Hepatocyte (in vitro differentiated cells): ENCODE data around the gene COPS9.

ENCODE experiments used
- CTCF ChIP-seq: fragments of 200-600 bp; sonication (generic); IDR thresholded peaks from 2 replicates; pipeline ENCODE4 v1.5.1; 2016; ENCODE audit warnings: antibody characterized with exemption, mild to moderate bottlenecking; ENCODE audit not compliant: poor library complexity
- EZH2phosphoT487 ChIP-seq: fragments of 200-600 bp; sonication (generic); IDR thresholded peaks from one replicate; pipeline ENCODE4 v1.6.1; 2018; ENCODE audit warnings: antibody characterized with exemption, mild to moderate bottlenecking, low read depth, moderate library complexity; ENCODE audit not compliant: unreplicated experiment, severe bottlenecking

DNA sequence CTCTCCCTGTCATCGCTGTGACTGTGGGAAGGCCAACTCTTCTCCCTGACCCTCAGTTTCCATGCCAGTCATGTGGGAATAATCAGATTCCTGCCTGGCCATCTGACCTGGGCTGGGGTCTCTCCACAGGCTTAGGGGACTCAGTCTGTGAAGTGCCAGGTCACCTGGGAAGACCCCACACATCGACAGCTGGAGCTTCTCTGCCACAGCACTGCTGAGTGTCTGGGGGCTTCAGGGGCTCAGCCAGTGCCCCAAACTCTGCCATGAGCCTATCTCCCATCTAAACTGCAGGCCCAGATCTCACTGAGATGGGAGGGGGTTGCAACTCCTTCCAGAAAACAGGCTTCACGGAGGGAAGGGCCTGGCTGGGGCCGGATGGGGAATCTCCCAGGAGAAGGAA, 46.4 kb upstream of the COPS9 start:
- TF ChIP-seq CTCF = no peak
- TF ChIP-seq EZH2phosphoT487 = no peak
